Measurements from ENCODE around the gene DOLPP1.
A peak's percentile ranks its signal among the peaks of the same experiment; 100 is the strongest.
"Not testable (repeated sequence)": the region's sequence is repeated elsewhere in the genome, so short reads cannot be mapped to it uniquely, and the experiment has no call there.

The DOLPP1 gene, protein sequence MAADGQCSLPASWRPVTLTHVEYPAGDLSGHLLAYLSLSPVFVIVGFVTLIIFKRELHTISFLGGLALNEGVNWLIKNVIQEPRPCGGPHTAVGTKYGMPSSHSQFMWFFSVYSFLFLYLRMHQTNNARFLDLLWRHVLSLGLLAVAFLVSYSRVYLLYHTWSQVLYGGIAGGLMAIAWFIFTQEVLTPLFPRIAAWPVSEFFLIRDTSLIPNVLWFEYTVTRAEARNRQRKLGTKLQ

DNA sequence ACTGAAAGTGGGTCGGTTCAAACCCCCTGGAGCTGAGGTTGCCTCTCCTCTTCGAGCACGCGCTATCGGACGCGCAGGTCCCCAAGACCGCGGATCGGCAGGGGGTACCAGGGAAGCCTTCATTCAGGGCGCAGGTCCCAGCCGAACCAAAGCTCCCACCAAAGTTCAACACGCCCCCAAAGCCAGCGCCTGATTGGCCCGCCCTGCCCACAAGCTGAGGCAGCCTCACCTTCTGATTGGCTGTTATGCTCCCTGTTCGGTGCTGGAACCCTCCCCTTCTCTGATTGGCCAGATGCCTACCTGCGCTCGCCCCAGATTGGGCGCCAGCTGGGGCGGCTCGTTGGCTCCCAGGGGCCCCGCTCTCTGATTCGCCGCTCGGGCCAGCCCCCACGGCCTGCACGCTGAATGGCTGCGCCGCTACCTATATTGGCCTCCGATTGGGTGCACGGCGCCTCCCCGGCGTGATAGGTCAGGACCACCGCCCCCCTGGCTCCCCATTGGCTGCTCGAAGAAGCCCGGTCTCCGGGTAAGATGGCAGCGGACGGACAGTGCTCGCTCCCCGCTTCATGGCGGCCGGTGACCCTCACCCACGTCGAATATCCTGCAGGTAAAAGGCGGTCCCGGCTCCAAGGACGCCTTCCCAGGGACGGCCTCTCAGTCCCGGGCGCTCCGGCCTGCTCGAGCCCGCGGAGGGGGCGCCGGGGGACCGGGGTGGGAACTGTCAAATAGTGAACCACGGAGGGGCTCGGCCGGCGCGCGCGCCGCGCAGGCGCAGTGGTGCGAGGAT, at the start of gene DOLPP1:
TSS of gene DOLPP1 (plus strand) at position 511 of the 787 bp plus-strand sequence. CDS start at position 532, 21 bp downstream.
- peak; percentile 97 for DNase-seq

DNA sequence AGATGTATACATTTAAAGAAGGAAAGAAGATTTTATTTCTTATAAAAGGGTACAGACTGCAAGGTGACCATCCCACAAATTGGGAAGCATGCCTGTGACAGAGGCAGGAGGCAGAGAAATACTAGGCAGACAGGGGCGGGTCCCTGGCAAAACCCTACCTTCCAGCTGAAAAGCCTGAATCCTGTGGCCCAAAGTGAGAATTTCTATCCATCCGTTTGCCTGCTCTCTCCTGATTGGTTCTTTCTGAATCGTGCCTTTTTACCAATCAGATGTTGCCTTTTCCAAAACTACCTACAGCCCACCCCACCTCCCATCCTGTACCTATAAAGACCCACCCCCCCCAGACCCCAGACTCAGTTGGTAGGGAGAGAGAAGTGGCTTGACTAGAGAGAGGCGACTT, 49.4 kb upstream of the DOLPP1 start:
- no peak for DNase-seq

DNA sequence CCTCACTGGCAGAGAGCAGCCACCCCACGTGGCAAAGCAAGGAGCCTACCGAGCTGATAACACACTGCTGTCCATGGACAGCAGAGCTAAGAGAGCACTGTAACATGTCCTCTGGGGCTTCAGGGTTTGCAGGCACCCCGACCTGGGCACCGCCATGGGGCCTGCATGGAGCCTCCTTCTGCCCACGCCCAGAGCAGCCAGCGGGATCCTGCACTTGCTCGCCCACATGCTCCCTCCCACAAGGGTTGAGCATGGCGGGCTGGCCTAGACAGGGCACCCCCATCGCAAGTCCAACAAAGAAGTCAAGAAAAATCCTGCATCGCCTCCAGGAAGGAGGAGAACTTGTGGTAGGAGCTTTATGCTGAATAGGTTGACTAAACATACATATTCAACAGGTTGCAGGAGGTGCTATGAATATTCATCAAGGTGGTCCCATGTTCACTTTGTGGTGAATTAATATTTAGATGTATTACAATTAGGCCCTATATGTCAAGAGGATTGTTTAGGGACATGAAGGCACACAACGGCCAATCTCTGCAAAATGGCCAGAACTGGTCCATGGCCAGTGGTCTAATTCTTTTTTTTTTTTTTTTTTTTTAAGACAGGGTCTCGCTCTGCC, 48.3 kb upstream of the DOLPP1 start:
- DNase-seq, result no peak

DNA sequence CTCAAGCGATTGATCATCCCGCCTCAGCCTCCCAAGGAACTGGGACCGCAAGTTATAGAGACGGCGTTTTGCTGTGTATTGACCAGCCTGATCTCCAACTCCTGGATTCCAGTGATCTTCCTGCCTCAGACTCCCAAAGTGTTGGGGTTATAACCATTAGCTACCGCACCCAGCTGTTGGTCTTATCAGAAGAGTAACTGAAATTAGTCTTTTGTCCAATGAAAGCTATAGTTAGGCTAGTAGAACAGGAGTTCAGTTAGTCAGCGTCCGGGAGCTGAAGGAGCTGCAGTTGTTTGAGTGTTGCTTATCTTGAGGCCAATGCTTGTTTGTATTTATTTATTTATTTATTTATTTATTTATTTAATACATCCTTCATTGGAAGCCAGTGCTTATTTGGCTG, 47.7 kb upstream of the DOLPP1 start:
- DNase-seq, result no peak

DNA sequence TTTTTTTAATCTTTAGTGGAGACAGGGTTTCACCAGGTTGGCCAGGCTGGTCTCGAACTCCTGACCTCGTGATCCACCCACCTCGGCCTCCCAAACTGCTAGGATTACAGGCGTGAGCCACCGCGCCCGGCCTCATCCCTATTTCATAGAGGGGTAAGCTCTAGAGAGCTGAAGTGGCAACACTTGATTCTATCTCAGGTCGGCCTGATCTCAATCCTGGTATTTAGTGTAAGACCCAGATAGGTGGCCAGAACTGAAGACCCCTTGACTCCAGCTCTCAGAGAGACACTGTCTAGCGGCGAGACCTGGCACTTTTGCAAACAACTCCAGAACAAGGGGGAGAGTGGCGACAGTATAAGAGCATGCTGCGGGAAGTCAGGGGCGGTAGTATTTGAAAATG, 45.1 kb upstream of the DOLPP1 start:
- DNase-seq, result not testable (repeated sequence)

DNA sequence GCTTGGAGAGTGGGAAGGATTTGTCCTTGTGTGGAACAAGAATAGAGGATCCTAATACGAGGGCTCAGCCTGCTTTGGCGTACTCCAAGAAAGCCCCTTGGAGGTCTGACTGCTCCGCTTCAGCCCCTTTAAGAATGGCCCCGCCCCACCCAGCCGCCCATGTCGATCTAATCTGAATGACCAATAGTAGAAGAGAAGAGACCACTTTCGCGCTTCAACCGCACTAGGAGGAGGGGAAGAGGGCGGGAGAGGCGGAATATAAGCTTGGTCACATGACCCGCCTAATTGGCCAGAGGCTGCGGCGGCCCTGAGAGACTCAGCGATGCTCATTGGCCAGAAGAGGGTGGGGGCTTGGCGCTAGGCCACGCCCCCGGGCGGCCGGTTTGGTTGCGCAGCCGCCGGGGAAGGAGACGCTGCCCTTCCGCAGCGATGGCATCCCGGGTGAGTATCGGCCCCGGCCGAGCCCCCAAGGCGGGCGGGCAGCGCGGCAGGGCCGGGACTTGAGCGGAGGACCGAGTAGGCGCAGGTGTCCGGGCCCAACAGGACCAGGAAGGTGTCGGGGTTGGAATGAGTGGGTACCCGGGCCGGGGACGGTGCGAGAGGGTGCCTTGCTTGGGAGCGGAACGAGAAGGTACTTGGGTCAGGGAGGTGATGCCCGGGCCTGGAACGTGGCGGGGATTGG, 44.5 kb upstream of the DOLPP1 start, which contains the start of gene MIGA2:
TSS of gene MIGA2 (plus strand) at position 386 of the 682 bp plus-strand sequence. CDS start 3,969 bp downstream, outside the sequence.
- DNase-seq, result peak; percentile 98

DNA sequence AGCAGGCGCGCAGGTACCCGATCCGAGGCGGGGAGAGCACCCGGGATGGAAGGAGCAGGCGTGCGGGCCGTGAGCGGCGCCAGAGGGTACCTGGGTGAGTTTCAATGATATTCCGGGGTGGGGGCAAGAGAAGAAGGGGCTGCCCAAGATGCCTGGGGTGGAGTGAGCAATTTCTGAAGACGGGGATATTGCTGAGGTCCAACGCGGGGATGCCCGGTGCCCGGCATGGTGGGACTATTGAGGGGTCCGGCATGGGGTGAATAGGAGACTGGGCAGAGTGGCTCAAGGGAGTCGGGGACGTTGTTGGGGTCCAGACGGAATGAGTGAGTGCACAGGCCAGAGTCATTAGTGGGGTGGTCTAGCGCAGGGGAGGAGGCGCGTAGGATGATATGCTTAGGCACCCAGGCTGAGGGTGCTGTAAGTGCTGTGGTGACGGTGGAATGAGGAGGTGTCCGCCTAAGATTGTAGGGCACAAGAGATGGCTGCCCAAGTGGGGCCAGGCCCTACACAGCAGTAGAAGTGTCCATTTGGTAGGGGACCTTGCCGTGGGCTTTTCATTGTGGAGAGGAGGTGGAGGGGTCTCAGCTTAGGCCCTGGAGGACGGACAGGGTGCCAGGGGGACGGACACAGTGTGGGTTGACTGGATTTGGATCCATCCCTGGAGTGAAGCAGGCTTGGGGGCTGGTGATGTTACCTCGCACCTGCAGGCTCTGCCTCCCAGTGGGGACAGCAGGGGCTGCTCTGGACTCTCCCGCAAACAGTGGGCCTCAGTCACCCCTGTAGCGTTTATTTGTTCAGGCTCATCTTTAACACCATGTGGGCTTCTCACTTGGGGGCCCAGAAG, 43.8 kb upstream of the DOLPP1 start:
- no peak for DNase-seq

DNA sequence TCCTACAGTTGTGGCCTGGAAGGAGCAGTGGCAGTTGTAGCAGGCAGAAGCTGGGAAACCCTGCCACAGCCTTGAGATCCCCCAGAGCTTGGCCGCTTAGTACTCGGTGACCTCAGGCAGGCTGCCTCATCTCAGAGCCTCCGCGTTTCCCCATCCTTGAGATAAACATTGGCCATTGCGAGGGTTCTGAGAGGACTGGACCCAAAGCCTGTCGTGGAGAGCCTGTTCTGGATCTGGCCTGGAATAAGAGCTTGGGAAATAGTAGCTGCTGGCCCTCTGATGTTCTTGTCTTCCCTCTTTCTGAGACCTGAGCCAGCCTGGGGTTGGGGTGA, 43.2 kb upstream of the DOLPP1 start:
- no peak for DNase-seq

DNA sequence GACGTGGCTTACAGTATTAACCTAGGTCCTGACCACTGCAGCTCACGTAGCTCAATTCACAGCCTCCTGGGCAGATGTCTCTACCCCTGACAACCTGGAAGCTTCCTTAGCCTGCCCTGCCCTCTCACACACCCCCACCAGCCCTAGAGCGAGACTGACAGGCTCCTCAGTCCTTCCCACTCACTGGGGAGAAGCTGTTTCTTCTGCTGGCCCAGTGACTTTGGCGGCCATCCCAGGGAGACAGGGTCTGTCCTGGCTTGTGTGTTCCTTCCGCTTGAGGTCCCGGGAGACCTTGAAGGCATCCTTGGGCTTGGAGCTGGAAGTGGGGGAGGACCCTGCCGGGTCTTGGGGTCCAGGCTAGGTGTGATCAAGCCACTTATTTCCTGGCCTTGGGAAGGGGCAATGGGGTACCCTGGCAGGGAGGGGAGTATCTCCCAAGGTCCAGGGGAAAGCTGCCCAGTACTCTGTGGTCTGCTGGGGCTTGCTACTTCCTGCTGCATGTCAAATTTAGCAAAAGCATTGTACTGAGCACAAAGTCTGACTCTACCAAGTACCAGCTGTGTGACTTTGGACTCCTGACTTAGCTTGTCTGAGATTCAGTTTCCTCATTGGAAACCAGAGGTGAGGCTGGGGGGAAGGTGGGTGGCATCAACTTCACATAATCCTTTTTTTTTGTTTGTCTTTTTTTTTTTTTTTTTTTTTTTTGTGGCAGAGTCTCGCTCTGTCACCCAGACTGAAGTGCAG, 42.6 kb upstream of the DOLPP1 start:
- DNase-seq, result no peak

DNA sequence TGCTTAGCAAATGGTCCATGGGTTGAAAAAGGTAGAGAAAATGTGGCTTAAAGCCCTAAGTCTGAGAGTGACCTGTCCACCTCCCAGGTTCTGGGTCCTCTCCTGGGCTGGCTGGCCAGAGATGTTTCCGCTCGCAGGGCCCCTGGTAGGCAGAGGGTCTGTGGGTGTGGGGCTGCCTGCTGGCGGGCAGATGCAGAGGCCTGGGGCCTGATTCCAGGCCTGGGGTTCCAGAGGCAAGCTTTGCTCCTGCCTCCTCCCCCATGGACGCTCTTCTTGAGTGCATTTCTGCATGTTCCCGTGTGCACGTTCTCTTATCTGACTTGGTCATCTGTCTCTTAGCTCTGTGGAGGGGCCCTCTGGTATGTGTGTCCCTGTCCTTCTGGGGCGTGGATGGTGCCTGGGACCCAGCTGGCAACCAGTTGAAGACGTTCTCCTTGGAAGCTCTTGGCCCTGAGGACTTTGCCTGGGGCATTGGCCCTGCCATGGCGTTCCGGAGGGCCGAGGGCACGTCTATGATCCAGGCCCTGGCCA, 40.7 kb upstream of the DOLPP1 start:
- no peak for DNase-seq

DNA sequence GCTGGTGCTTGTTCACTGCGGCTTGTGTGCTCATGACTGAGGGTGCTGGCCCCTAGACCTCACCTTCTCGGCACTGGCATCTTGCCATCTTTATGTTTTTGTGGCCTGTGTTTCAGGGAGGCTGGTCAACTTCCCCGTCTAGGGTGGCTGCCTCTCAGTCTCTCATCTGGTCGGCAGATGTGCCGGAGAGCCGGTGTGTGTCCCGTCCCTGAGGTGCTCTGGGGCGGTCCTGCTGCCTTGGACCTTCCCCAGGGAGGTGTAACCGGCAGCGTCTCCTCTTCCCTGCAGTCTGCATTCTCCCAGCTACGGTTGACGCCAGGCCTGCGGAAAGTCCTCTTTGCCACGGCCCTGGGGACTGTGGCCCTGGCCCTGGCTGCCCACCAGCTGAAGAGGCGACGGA, 38.9 kb upstream of the DOLPP1 start:
- DNase-seq, result no peak

DNA sequence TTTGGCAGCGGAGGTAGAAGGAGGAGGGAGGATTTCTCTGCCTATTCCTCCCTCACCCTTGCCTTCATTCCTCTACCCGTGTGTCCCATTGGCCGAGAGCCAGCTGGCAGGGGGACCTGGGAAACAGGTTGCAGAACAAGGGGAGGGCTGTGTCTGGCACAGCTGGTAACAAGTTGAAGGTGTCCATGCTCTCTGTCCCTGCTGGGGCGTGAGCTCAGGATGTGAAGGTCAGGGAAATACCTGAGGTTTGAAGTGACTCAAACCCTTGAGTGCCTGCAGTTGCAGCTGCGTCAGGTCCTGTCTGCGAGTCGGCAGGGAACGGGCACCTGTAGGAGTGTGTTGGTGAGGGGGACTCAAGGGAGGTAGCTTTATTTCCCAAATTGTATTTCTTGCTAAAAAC, 28.3 kb upstream of the DOLPP1 start:
- DNase-seq, result no peak

DNA sequence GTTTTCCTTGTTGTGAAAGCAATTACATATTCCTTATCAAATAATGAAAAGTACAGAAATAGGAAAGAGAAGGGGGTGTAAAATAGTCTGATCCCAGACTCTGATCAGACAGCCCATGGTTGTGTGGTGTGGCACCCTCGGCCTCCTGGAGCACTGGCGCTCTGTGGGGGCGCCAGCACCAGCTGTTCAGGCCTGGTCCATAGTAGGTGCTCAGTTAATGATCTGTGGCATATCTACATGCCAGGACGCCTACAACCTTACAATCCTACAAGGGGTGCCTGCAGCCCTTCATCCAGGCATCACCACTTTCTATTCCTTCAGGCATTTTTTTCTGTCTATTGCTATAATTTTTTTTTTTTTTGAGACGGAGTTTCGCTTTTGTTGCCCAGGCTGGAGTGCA, 27.9 kb upstream of the DOLPP1 start:
- DNase-seq, result no peak

DNA sequence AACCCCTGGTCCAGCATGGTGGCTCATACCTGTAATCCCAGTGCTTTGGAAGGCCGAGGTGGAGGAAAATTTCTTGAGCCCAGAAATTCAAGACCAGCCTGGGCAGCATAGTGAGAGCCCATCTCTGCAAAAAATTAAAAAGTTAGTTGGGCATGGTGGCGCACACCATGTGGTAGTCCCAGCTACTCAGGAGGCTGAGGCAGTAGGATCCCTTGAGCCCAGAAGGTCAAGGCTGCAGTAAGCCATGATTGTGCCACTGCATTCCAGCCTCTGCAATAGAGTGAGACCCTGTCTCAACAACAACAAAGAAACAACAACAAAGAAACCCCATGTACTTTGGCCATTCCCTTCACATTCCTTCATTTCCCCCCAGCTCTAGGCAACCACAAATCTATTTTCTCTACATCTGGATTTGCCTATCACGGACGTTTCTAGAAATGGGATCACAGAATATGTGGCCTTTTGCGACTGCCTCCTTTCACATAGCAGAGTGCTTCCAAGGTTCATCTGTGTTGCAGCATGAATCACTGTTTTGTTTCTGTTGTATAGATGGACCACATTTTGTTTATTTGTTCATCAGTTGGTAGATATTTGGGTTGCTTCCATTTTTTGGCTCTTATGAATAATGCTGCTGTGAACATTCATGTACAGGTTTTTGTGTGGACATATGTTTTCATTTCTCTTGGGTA, 26.6 kb upstream of the DOLPP1 start:
- DNase-seq, result no peak

DNA sequence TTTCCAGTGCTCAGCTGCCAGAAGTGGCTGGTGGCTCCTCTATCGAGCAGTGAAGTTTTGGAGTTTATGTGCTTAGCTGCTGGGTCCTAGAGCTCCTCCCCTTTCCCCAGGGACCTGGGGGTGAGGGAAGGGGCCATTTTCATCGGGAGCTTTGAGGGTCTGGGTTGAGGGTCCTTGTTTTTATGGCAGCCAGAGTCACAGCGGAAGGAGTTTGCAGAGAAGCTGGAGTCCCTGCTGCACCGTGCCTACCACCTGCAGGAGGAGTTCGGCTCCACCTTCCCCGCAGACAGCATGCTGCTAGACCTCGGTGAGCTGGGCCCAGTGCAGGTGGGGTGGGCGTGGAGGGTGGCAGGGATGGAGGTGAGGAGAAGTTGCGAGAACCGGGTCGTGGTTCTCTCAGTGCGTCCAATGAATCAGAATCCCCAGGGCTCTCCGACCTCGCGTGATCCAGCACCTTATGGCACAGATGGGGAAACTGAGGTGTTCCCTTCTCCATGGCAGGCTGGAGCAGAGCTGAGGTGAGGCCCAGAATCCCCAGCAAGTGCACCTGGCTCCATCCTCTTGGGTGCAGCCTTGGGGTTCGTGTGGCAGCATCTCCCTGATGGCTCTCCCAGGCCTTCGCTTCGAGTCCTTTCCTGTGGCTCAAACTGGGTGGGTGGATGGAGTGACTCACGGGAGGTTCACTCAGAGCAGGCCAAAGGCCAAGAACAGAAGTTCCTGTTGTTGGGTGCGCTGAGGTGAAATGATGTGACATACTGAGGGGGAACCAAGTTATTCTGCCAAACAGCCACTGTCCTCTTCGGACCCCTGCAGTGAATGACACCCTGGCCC, 21.7 kb upstream of the DOLPP1 start:
- no peak for DNase-seq

DNA sequence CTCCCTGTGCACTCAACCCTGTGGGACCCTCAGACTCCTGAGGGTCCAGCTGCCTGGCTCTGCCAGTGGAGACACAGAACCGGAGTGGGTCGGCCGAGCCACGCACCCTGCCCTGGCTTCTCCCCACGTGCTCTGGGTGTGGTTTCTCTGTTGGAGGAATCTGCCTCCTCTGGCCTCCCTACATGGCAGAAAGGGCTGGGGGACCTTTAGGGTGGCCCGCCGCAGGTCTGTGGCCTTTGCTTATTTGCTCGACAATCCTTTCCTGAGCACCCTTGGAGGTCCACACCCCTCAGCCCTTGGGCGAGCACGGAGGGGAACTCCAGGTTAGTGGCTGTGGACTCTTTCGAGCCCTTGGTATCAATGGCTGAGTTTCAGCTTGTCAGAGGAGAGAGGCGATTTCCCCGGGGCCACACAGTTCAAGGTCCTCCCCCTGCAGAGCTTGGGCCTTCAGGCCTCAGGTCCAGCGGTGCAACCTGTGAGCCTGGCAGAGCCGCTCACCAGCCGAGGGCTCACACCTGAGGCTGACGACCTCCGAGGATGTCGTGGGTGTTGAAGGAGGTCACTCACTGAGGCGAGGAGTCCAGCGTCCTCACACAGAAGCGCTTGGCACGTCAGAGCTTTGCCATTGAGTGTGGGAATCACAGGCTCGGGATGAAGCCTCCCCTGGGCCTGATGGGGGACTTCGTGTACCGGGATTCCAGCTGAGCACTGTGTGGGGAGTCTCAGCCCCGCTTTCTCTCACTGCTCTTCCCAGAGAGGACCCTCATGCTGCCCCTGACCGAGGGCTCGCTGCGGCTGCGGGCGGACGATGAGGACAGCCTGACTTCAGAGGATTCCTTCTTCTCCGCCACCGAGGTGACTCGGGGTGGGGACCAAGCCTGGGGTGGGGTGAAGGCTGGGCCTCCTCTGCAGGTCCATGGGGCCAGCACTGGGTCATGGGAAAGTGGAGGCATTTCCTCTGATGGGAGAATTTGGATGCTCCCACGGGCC, 20.8 kb upstream of the DOLPP1 start:
- DNase-seq, result no peak

DNA sequence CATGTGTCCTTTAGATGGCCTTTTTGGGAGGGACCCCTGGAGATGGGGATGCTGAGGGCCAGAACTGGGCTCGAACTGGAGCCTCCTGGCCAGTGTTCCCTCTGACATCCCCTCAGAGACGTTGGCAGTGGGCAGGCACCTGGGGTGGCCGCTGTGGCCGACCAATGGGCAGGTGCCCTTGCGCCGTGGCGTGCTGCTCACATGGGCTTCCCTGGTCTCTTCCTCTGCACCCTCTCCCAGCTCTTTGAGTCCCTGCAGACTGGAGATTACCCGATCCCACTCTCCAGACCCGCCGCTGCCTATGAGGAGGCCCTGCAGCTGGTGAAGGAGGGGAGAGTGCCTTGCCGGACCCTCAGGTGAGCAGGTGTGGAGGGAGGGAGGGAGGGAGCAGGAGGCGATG, 19.9 kb upstream of the DOLPP1 start:
- no peak for DNase-seq

DNA sequence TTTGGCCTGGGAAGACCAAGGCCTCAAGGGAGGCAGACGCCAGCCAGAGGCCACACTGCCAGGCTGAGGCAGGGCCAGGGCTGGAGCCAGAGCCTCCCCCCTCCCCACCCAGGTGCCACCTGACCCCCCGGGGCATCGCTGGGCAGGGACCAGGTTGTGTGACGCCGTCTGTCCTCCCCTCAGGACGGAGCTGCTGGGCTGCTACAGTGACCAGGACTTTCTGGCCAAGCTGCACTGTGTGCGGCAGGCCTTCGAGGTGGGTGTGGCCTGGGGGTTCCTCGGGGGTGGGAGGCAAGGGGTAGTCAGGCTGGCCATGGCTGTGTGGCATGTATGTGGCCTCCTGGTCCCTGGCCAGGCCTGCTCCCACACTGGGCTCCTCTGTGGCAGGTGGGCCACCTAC, 17.9 kb upstream of the DOLPP1 start:
- DNase-seq, result no peak

DNA sequence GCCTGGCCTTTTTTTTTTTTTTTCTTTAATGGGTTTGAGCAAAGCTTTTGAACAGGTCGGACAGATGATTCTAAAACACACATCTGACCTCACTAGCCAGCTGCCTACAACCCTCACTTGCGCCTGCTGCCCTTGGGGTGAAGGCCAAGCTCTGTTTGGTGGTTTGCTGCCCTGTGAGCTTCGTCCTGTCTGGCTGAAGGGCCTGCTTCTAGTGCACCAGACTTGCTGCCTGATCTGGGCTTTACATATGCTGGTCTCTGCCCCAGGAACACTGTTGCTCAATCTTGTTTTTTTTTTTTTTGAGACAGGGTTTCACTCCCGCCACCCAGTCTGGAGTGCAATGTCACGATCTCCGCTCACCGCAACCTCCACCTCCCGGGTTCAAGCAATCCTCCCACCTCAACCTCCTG, 16.4 kb upstream of the DOLPP1 start:
- DNase-seq, result no peak
